IMR-90 (cell line): ENCODE measurements around the gene TRPC6. TPM values are rescaled to one million over a fixed set of nuclear protein-coding genes. Genes with fewer than 3 reads are reported as not detected.

Source experiments
- ATAC-seq: fragments of 200-7000 bp; cut with Tn5 transposase; 2 replicates; pipeline ENCODE4 v1.9.1; 2020; ENCODE audit warnings: low read depth, mild to moderate bottlenecking, moderate library complexity
- BruUV-seq: library from RNA; stranded (reverse); fragments of 400-500 nt; replicated peaks from 2 replicates; lab custom pipeline; 2021; lab: Mats Ljungman, UMichigan
- CTCF ChIA-PET: fragments of 300-600 bp; formaldehyde crosslinking; extraction: SDS; loops from one replicate; lab custom pipeline; 2021; ENCODE audit warnings: antibody characterized with exemption; lab: Yijun Ruan, JAX
- POLR2A ChIA-PET: fragments of 300-600 bp; sonication (Branson Sonifier 250); formaldehyde crosslinking; loops from one replicate; lab custom pipeline; 2022; ENCODE audit warnings: antibody characterized with exemption; ENCODE audit not compliant: unreplicated experiment; lab: Charles Lee
- DNase-seq: peaks from one replicate; pipeline ENCODE4 v3.0.0; 2013
- H2AFZ ChIP-seq: replicated peaks from 2 replicates; pipeline ENCODE3; 2013; ENCODE audit warnings: low read length, mild to moderate bottlenecking; ENCODE audit not compliant: poor library complexity
- H2AK5ac ChIP-seq: 2 replicates; pipeline ENCODE4 v1.6.1; 2013; ENCODE audit warnings: low read depth, low read length, inconsistent platforms
- H2AK9ac ChIP-seq: replicated peaks from 2 replicates; pipeline ENCODE3; 2013; ENCODE audit warnings: mild to moderate bottlenecking, low read depth, low read length, moderate library complexity; ENCODE audit not compliant: poor library complexity
- H2BK120ac ChIP-seq: 2 replicates; pipeline ENCODE4 v1.6.1; 2013; ENCODE audit warnings: low read depth, low read length, inconsistent platforms
- H2BK15ac ChIP-seq: 3 replicates; pipeline ENCODE4 v1.6.1; 2013; ENCODE audit warnings: low read depth, low read length, inconsistent platforms
- H2BK20ac ChIP-seq: 2 replicates; pipeline ENCODE4 v1.6.1; 2013; ENCODE audit warnings: low read depth, mild to moderate bottlenecking, inconsistent platforms, low read length, moderate library complexity
- H2BK5ac ChIP-seq: 2 replicates; pipeline ENCODE4 v1.6.1; 2013; ENCODE audit warnings: mild to moderate bottlenecking, low read depth, low read length, inconsistent platforms; ENCODE audit not compliant: poor library complexity, severe bottlenecking
- H3K14ac ChIP-seq: replicated peaks from 2 replicates; pipeline ENCODE4 v1.6.1; 2013; ENCODE audit warnings: low read depth, low read length, inconsistent platforms
- H3K18ac ChIP-seq: 2 replicates; pipeline ENCODE4 v1.6.1; 2013; ENCODE audit warnings: low read depth, low read length, control low read depth
- H3K23ac ChIP-seq: 2 replicates; pipeline ENCODE4 v1.6.1; 2013; ENCODE audit warnings: low read depth, low read length, inconsistent platforms
- H3K27ac ChIP-seq: 2 replicates; pipeline ENCODE4 v1.5.1; 2013; ENCODE audit warnings: mild to moderate bottlenecking, control low read depth, low read length; ENCODE audit not compliant: insufficient read depth
- H3K27me3 ChIP-seq: 2 replicates; pipeline ENCODE4 v1.6.1; 2013; ENCODE audit warnings: low read length; ENCODE audit not compliant: control insufficient read depth, insufficient read depth
- H3K36me3 ChIP-seq: 2 replicates; pipeline ENCODE4 v1.6.1; 2013; ENCODE audit warnings: low read length, mixed read lengths; ENCODE audit not compliant: control insufficient read depth, insufficient read depth
- H3K4ac ChIP-seq: 2 replicates; pipeline ENCODE4 v1.6.1; 2013; ENCODE audit warnings: low read depth, low read length, inconsistent platforms
- H3K4me1 ChIP-seq: 2 replicates; pipeline ENCODE4 v1.6.1; 2013; ENCODE audit warnings: low read length, mixed read lengths; ENCODE audit not compliant: control insufficient read depth, insufficient read depth
- H3K4me2 ChIP-seq: 2 replicates; pipeline ENCODE4 v1.6.1; 2013; ENCODE audit warnings: low read depth, mild to moderate bottlenecking, control low read depth, low read length, moderate library complexity
- H3K4me3 ChIP-seq: 2 replicates; pipeline ENCODE4 v1.5.1; 2013; ENCODE audit warnings: low read depth, mild to moderate bottlenecking, control low read depth, low read length, moderate library complexity; ENCODE audit not compliant: insufficient read depth
- H3K56ac ChIP-seq: 2 replicates; pipeline ENCODE4 v1.6.1; 2013; ENCODE audit warnings: low read length, inconsistent platforms; ENCODE audit not compliant: insufficient read depth; ENCODE audit errors: extremely low read depth
- H3K79me1 ChIP-seq, 2 experiments: 2 replicates each; pipeline ENCODE4 v1.6.1; 2013; ENCODE audit warnings: low read length in 2 of 2, inconsistent platforms in 1 of 2, low read depth in 1 of 2
- H3K9ac ChIP-seq: 2 replicates; pipeline ENCODE4 v1.6.1; 2013; ENCODE audit warnings: low read depth, low read length, control low read depth
- H3K9me1 ChIP-seq: 2 replicates; pipeline ENCODE4 v1.6.1; 2013; ENCODE audit warnings: low read length, inconsistent platforms; ENCODE audit not compliant: insufficient read depth
- H3K9me3 ChIP-seq: 2 replicates; pipeline ENCODE4 v1.6.1; 2013; ENCODE audit warnings: low read length; ENCODE audit not compliant: control insufficient read depth, insufficient read depth
- H4K20me1 ChIP-seq: 2 replicates; pipeline ENCODE4 v1.6.1; 2013; ENCODE audit warnings: low read length, inconsistent platforms; ENCODE audit not compliant: insufficient read depth
- H4K5ac ChIP-seq: 2 replicates; pipeline ENCODE4 v1.6.1; 2013; ENCODE audit warnings: mild to moderate bottlenecking, low read depth, low read length, control low read depth
- H4K8ac ChIP-seq, 2 experiments: 2 replicates each; pipeline ENCODE4 v1.6.1; 2013; ENCODE audit warnings: low read depth in 2 of 2, low read length in 2 of 2, control low read depth in 1 of 2, inconsistent platforms in 1 of 2
- H4K91ac ChIP-seq: 2 replicates; pipeline ENCODE4 v1.6.1; 2013; ENCODE audit warnings: low read depth, low read length, inconsistent platforms; ENCODE audit not compliant: insufficient read depth
- CEBPB ChIP-seq: IDR thresholded peaks from 2 replicates; pipeline ENCODE4 v1.6.1; 2012; ENCODE audit warnings: low read depth, low read length, improper control_type of control experiment
- MAFK ChIP-seq: IDR thresholded peaks from 2 replicates; pipeline ENCODE4 v1.6.1; 2012; ENCODE audit warnings: low read depth, low read length, improper control_type of control experiment
- WGBS, 2 experiments: methylation state at CpG; one replicate each; pipeline versions ENCODE4 v1.1.5 to v1.1.7; 2013; ENCODE audit warnings: missing lambda C conversion rate in 2 of 2; ENCODE audit not compliant: insufficient read length in 1 of 2; ENCODE audit errors: extremely low coverage in 2 of 2; 5-methylcytosine and 5-hydroxymethylcytosine counted together
- dilution Hi-C: fragments of 300-500 bp; cut with HindIII; formaldehyde crosslinking; loops from one replicate; pipeline ENCODE4 v1.14.3; 2018; ENCODE audit warnings: low sequenced_read_pairs; ENCODE audit not compliant: unreplicated experiment
- in situ Hi-C: fragments of 300-500 bp; cut with MboI; formaldehyde crosslinking; loops from 3 replicates; pipeline ENCODE4 v1.14.3; 2019; ENCODE audit warnings: low sequenced_read_pairs, inconsistent platforms, mixed read lengths
- intact Hi-C: fragments of 100-400 bp; cut with micrococcal nuclease; formaldehyde crosslinking; loops from 2 replicates; pipeline ENCODE4 v1.10.0; 2022
- polyA plus RNA-seq, 3 experiments: library from polyadenylated mRNA; depleted of rRNA; stranded (reverse); fragments of >200 nt; gene quantifications; 2 replicates each; pipeline ENCODE4 v1.2.3, GENCODE V29; 2012; ENCODE audit warnings: low replicate concordance in 1 of 3
- total RNA-seq: library from RNA; depleted of rRNA; stranded (reverse); fragments of >200 nt; gene quantifications from 2 replicates; pipeline ENCODE4 v1.2.3, GENCODE V29; 2012

TRPC6 gene
- total and polyA plus RNA-seq, 2 of the 4 experiments (the other 2 are of a cell fraction), result 0.99 to 2.3 TPM

GRCh38 chr11:101470419-101470818 is 113.4 kb downstream of the TRPC6 start:
- H3K18ac ChIP-seq, result peak overlapping the region; percentile 79
- H4K8ac ChIP-seq, result peak overlapping the region; percentile 56 to 89; a peak in 3 of 4 replicates
- WGBS, 2 experiments, result no CpG with 5 or more reads among the region's 2 CpGs
- no peaks in the 10 kb centered on the region for H3K27me3 ChIP-seq
- no peak overlapping the region for H3K4me2 ChIP-seq
- H3K23ac ChIP-seq, result peak overlapping the region; percentile 84
- peak overlapping the region; percentile 81 for H4K91ac ChIP-seq
- no TSS peak for BruUV-seq
- H2AK5ac ChIP-seq, result peak overlapping the region; percentile 94
- no peaks in the 10 kb centered on the region for H3K36me3 ChIP-seq
- TF ChIP-seq CEBPB, result peak; percentile 78
- no peak for TF ChIP-seq MAFK
- H2AK9ac ChIP-seq, result no peak overlapping the region
- H3K27ac ChIP-seq, result peak overlapping the region; percentile 60
- H4K5ac ChIP-seq, result peak overlapping the region; percentile 84
- dilution Hi-C loops (no loop called here), intact Hi-C loops (loop anchor here (5.0 kb wide), 1 partner anchor 112 kb away; the partner anchor contains the start of gene TRPC6), in situ Hi-C loops (no loop called here)
- H2BK5ac ChIP-seq, result peak overlapping the region; percentile 89
- peak; percentile 22 for DNase-seq
- H3K4me1 ChIP-seq, result peaks cover 8% of the 10 kb centered on the region
- H2BK15ac ChIP-seq, result peak overlapping the region; percentile 93; the same call in 2 of the 3 replicates
- H3K56ac ChIP-seq, result peak overlapping the region; percentile 84
- peak overlapping the region; percentile 92 for H2BK120ac ChIP-seq
- no peaks in the 10 kb centered on the region for H4K20me1 ChIP-seq
- H3K9ac ChIP-seq, result peak overlapping the region; percentile 35; the same call in 1 of the 2 replicates
- CTCF ChIA-PET, result interaction anchor here (0.5 to 0.7 kb wide), 2 partner anchors 33 to 178 kb away, joined by 4 to 8 read pairs; no protein-coding TSS in a partner anchor
- ATAC-seq, result no peak
- H3K4me3 ChIP-seq, result no peak overlapping the region
- H3K79me1 ChIP-seq, result no peaks in the 10 kb centered on the region
- POLR2A ChIA-PET, result no interaction called here
- H3K9me1 ChIP-seq, result 0 out of 2 replicates have a peak, but pooled peaks cover 2% of the 10 kb centered on the region
- H3K9me3 ChIP-seq, result no peaks in the 10 kb centered on the region
- H2AFZ ChIP-seq, result no peak overlapping the region
- H3K4ac ChIP-seq, result peak overlapping the region; percentile 94
- peak overlapping the region; percentile 90 for H3K14ac ChIP-seq
- peak overlapping the region; percentile 88 for H2BK20ac ChIP-seq
